OCI-LY1 (cell line): ENCODE results near the gene ERP44.

Experiments
- H2AFZ ChIP-seq: fragments of 200-600 bp; sonication (generic), shearing (Covaris generic); 2 replicates; pipeline ENCODE4 v1.6.0; 2014; ENCODE audit warnings: antibody characterized with exemption, mild to moderate bottlenecking, low read length
- H3F3A ChIP-seq: fragments of 200-600 bp; sonication (generic), shearing (Covaris generic); 2 replicates; pipeline ENCODE4 v1.6.0; 2014; ENCODE audit warnings: mild to moderate bottlenecking, antibody characterized with exemption, low read length, moderate library complexity; ENCODE audit not compliant: insufficient read depth
- H3K27ac ChIP-seq: fragments of 200-600 bp; sonication (generic); 2 replicates; pipeline ENCODE4 v1.5.1; 2014; ENCODE audit warnings: low read length, mixed run types, mild to moderate bottlenecking, low read depth; ENCODE audit not compliant: poor library complexity, severe bottlenecking
- H3K27me3 ChIP-seq: fragments of 200-600 bp; sonication (generic); 2 replicates; pipeline ENCODE4 v1.6.0; 2014; ENCODE audit warnings: antibody characterized with exemption, mild to moderate bottlenecking, low read length, moderate library complexity; ENCODE audit not compliant: insufficient read depth
- H3K36me3 ChIP-seq: fragments of 200-600 bp; sonication (generic); 2 replicates; pipeline ENCODE4 v1.6.1; 2014; ENCODE audit warnings: mild to moderate bottlenecking, antibody characterized with exemption, low read length, moderate library complexity, mixed read lengths; ENCODE audit not compliant: insufficient read depth
- H3K4me1 ChIP-seq: fragments of 200-600 bp; sonication (generic); 2 replicates; pipeline ENCODE4 v1.5.1; 2014; ENCODE audit warnings: mild to moderate bottlenecking, low read length, moderate library complexity; ENCODE audit not compliant: insufficient read depth, severe bottlenecking
- H3K4me2 ChIP-seq: fragments of 200-600 bp; sonication (generic), shearing (Covaris generic); 2 replicates; pipeline ENCODE4 v1.6.1; 2014; ENCODE audit warnings: low read length
- H3K4me3 ChIP-seq: fragments of 200-600 bp; sonication (generic); 2 replicates; pipeline ENCODE4 v1.5.1; 2014; ENCODE audit warnings: low read length, low read depth, mild to moderate bottlenecking, mixed read lengths; ENCODE audit not compliant: poor library complexity, severe bottlenecking
- H3K79me2 ChIP-seq: fragments of 200-600 bp; shearing (Covaris generic); 2 replicates; pipeline ENCODE4 v1.6.1; 2016; ENCODE audit warnings: mixed run types, low read length, mixed read lengths; ENCODE audit not compliant: insufficient read depth
- H3K9ac ChIP-seq: fragments of 200-600 bp; sonication (generic), shearing (Covaris generic); 2 replicates; pipeline ENCODE4 v1.6.1; 2014; ENCODE audit warnings: mild to moderate bottlenecking, low read length, mixed read lengths
- H3K9me2 ChIP-seq: fragments of 200-600 bp; sonication (generic), shearing (Covaris generic); 2 replicates; pipeline ENCODE4 v1.6.1; 2014; ENCODE audit warnings: low read depth, mild to moderate bottlenecking, low read length, mixed read lengths
- H3K9me3 ChIP-seq: fragments of 200-600 bp; shearing (Covaris generic); 2 replicates; pipeline ENCODE4 v1.6.1; 2014; ENCODE audit warnings: low read length, mixed read lengths
- H4K20me1 ChIP-seq: fragments of 200-600 bp; sonication (generic), shearing (Covaris generic); 2 replicates; pipeline ENCODE4 v1.6.0; 2016; ENCODE audit warnings: mild to moderate bottlenecking, low read length; ENCODE audit not compliant: insufficient read depth
- EZH2 ChIP-seq: fragments of 200-600 bp; sonication (generic), shearing (Covaris generic); IDR thresholded peaks from 2 replicates; pipeline ENCODE4 v1.8.0; 2017; ENCODE audit warnings: borderline replicate concordance, mixed run types, mild to moderate bottlenecking, antibody characterized with exemption, low read length, moderate library complexity, mixed read lengths
- TF ChIP-seq, protein P1 (sequence below): fragments of 200-600 bp; sonication (generic), shearing (Covaris generic); IDR thresholded peaks from 2 replicates; pipeline ENCODE4 v1.5.1; 2017; ENCODE audit warnings: mild to moderate bottlenecking, antibody characterized with exemption, low read length, moderate library complexity, mixed read lengths

Gene ERP44

DNA sequence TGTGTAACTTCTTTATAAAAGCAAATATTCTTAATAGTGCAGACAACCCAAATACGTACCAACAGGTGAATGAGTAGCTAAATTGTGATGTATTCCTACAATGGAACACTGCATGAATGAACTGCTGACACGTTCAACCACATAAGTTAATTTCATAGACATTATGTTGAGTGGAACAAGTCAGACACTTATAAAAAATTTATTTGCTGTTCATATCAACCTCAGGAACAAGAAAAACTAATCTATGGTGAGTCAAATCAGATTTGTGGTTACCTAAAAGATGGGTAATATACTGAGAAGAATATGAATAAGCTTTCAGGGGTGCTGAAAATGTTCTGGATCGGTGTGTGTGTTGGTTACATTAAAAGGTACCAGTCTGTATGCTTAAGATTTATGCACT lies 35.9 kb upstream of the ERP44 start:
- Histone ChIP-seq H3K4me1 (no peaks in the 10 kb centered on the region), H3K36me3 (peaks cover 8% of the 10 kb centered on the region), H3K27ac (no peak overlapping the region), H3K9me2 (no peaks in the 10 kb centered on the region), H3K4me2 (no peak overlapping the region), H2AFZ (no peak overlapping the region), H3K79me2 (no peaks in the 10 kb centered on the region), H4K20me1 (no peaks in the 10 kb centered on the region), H3K27me3 (no peaks in the 10 kb centered on the region), H3F3A (no peaks in the 10 kb centered on the region), H3K9me3 (no peaks in the 10 kb centered on the region), H3K4me3 (no peak overlapping the region), H3K9ac (no peak overlapping the region)
- TF ChIP-seq, protein P1, sequence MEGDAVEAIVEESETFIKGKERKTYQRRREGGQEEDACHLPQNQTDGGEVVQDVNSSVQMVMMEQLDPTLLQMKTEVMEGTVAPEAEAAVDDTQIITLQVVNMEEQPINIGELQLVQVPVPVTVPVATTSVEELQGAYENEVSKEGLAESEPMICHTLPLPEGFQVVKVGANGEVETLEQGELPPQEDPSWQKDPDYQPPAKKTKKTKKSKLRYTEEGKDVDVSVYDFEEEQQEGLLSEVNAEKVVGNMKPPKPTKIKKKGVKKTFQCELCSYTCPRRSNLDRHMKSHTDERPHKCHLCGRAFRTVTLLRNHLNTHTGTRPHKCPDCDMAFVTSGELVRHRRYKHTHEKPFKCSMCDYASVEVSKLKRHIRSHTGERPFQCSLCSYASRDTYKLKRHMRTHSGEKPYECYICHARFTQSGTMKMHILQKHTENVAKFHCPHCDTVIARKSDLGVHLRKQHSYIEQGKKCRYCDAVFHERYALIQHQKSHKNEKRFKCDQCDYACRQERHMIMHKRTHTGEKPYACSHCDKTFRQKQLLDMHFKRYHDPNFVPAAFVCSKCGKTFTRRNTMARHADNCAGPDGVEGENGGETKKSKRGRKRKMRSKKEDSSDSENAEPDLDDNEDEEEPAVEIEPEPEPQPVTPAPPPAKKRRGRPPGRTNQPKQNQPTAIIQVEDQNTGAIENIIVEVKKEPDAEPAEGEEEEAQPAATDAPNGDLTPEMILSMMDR: no peak
- no peak for TF ChIP-seq EZH2

DNA sequence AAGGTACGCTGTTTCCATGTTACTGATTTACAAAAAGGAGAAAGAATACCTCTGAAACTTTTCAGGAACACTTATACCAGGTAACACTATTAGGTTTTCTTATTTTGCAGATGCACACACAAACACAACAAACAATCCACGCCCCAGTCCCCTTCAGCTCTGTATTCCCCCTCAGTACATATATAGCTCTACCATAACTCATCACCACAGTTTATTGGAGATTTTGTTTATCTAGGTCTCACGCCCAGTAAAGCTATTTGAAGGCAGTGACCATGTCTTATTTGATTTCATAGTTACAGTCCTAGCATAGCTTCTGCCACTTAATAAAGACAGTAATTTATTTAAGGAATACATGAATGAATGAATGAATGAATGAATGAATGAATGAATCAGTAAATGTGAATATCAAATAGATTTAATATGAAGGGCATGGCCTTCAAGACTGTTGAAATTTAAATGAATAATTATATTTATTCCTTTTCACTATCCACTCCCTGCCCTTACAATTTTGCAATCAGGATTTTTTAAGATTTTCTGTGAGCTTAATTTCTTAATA lies 33.2 kb upstream of the ERP44 start:
- Histone ChIP-seq H3K79me2 (no peaks in the 10 kb centered on the region), H3K4me3 (no peak overlapping the region), H3K4me2 (no peak overlapping the region), H3K27ac (no peak overlapping the region), H3K9me2 (no peaks in the 10 kb centered on the region), H3K36me3 (peaks cover 8% of the 10 kb centered on the region), H3K27me3 (no peaks in the 10 kb centered on the region), H3K9me3 (no peaks in the 10 kb centered on the region), H3K9ac (no peak overlapping the region), H4K20me1 (no peaks in the 10 kb centered on the region), H2AFZ (no peak overlapping the region), H3K4me1 (no peaks in the 10 kb centered on the region), H3F3A (no peaks in the 10 kb centered on the region)
- TF ChIP-seq, protein P1: no peak
- no peak for TF ChIP-seq EZH2

DNA sequence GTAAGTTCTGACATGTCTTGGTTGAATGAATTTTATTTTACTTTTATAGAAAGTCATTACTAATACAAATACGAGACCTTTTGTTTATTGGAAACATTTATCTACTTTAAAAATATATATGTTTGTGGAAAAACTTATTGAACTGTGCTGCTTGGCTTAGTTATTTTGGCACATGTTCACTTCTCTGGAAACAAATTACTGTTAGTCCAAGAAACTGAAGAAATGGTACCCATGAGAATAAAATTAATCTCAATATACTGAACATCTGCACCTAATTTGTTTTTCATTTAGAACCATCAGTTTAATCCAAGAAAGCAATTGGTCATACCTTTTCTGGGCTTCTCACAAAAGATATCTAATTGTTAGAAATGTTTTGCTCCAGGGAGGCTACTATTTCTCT lies 32.4 kb upstream of the ERP44 start:
- Histone ChIP-seq H3K79me2 (no peaks in the 10 kb centered on the region), H4K20me1 (no peaks in the 10 kb centered on the region), H3K36me3 (peaks cover 12% of the 10 kb centered on the region), H3K4me3 (no peak overlapping the region), H3K9me3 (no peaks in the 10 kb centered on the region), H3K9ac (no peak overlapping the region), H3K27ac (no peak overlapping the region), H3K4me1 (no peaks in the 10 kb centered on the region), H2AFZ (no peak overlapping the region), H3K9me2 (no peaks in the 10 kb centered on the region), H3F3A (no peaks in the 10 kb centered on the region), H3K27me3 (no peaks in the 10 kb centered on the region), H3K4me2 (no peak overlapping the region)
- no peak for TF ChIP-seq EZH2
- TF ChIP-seq, protein P1: no peak
